HG03108 (cell line): ENCODE measurements around the gene CARNS1.
"Not testable (repeated sequence)": the region's sequence is repeated elsewhere in the genome, so short reads cannot be mapped to it uniquely, and the experiment has no call there.

Source experiments
- ATAC-seq: cut with Tn5 transposase; IDR thresholded peaks from one replicate; pipeline ENCODE4 v1.9.1; 2021; ENCODE audit warnings: moderate library complexity; ENCODE audit not compliant: unreplicated experiment

Gene CARNS1

GRCh38 chr11:67409781-67410368, 5.6 kb upstream of the CARNS1 start:
- ATAC-seq, result no peak

DNA sequence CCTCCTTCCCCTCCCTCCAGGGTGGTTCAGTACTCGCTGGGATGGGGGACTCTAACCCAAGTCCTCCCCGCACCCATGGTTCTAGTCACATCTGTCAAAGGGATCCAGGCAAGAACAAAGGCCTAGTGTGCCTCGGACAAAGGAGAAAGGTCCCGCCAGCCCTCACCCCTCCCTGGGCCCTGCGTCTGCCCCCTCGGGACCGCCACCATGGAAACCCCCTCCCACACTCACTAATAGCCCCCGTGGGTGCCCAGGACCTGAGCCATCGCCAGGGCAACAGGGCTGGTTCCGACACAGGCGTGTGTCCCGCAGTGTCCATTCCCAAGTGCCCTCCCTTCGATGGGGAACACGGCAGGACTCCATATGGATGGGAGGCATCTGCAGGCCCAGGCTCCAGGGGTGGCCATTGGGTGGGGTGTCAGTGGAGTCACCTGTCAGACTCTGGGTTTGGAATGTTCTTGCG, 5.1 kb upstream of the CARNS1 start:
- ATAC-seq, result no peak

DNA sequence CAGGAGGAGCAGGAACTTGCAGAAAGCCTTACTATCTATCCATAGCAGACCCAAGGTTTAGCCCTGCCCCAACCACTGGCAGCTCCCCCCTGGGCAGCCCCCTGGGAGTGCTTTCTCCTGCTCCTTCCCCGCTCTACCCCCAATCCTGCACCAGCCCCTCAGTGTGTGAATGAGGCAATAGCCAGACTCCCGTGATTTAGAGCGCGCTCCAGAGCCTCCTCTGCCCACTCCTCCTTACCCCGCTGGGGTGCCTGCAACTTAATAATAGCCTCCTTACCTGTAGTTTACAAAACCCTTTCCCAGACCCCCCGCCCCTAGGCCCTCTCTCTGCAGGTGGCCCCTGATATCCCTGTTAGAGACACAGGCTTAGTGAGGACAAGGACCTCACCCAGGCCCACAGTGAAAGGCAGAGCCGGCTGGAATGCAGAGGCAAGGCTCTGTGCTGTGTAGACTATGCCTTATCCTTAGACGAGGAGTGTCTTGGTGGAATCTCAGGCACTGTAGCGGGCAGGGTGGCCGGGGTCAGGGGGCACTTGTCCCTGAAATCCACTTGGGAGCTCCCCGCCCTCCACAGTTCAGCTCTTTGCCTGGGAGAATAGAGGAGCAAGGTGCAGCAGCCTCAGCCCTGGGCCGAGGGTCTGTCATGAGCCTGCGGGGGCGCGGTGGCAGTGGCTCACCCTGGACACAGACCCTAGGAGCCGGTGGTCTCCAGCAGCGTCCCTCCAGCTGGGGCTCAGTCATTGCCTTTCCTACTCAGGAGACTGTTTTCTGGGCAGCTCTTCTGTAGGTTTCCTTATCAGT, 4.3 kb upstream of the CARNS1 start:
- no peak for ATAC-seq

- ATAC-seq, result no peak
These were observed 3.7 kb upstream of the CARNS1 start for GRCh38 chr11:67411785-67412152.

DNA sequence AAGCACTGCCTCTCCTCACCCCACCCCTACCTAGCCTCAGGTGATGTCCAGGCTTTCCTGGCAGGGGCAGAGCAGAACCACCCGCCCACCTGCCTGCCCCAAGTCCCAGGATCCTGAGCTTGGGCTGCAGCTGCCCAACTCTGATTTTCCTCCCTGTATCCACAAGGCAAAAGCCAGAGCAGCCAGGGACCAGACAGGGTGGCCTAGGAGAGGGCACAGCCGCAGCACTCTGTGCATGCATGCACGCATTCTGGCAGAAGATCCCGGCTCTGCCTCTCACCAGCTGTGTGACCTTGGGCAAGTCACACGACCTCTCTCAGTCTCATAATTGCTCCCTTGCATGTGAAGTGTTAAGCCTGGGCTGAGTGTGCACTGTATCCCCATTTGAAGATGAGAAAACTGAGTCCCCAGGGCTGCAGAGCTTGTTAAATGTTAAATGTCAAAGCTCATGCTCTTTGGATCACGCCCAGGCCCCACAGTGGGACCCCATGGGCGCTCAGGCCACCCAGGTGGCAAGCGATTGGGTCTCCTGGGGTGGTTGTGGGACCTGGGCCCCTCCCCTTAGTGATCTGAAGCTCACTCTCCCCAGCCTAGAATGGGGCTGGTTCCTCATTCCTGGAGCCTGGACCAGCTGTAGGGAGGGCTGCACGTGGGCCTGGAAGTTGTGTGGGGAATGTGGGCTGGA, 2.8 kb upstream of the CARNS1 start:
- no peak for ATAC-seq

- ATAC-seq, result no peak
These were observed 2.1 kb upstream of the CARNS1 start for GRCh38 chr11:67413266-67413849.

- ATAC-seq, result no peak
These were observed 1.2 kb downstream of the CARNS1 start for GRCh38 chr11:67416416-67417335.

GRCh38 chr11:67417425-67417824, 1.9 kb downstream of the CARNS1 start:
- no peak for ATAC-seq

DNA sequence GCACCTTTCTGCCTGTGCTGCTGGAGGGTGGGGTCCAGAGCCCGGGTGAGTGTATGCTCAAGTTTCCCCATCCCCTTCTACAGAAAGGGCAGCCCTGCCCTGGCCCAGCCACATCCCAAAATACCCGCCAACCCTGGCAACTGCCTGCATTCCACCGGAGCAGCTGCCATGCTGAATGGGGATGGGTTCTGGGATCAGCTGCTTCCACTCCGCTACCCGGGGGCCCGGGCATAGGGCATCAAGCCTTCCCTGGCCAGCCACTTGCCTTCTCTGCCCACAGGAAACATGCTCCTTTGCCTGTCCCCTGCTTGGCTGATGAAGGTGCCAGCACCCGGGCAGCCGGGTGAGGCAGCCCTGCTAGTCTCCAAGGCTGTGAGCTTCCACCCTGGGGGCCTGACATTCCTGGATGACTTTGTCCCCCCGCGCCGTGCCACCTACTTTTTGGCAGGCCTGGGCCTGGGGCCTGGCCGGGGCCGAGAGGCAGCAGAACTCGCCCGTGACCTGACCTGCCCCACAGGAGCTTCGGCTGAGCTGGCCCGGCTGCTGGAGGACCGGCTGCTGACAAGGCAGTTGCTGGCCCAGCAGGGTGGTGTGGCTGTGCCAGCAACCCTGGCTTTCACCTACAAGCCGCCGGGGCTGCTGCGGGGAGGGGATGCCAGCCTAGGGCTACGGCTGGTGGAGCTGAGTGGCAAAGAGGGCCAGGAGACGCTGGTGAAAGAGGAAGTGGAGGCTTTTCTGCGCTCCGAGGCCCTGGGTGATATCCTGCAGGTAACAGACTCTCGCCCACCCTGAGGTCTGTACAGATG, 3.2 kb downstream of the CARNS1 start:
- ATAC-seq, result no peak

DNA sequence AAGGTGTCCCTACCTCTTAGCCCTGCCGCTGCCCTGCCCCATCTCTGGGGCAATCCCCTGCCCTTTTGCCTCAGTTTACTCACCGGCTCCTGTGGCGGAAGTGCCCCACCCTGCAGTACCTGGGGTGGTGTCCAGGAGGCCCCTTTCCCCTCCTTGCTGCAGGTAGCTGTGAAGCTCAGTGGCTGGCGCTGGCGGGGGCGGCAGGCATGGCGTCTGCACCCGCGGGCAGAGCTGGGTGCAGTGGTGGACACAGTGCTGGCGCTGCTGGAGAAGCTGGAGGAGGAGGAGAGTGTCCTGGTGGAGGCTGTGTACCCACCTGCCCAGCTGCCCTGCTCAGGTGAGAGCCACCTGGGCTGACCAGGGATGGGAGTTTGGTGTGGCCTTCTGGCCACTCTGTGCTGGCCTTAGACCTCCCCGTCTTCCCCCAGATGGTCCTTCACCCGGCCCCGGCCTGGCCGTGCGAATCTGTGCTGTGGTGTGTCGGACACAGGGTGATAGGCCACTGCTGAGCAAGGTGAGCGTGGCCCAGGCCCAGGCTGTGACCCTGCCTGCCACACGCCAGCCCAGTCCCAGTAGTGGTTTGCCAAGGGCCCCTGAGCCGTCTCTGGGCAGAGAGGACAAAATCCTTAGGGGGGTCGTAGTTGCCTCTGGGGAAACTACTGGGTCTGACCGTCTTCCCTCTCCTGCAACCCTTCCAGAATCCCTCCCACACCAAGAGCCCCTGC, 4.0 kb downstream of the CARNS1 start:
- ATAC-seq, result no peak

DNA sequence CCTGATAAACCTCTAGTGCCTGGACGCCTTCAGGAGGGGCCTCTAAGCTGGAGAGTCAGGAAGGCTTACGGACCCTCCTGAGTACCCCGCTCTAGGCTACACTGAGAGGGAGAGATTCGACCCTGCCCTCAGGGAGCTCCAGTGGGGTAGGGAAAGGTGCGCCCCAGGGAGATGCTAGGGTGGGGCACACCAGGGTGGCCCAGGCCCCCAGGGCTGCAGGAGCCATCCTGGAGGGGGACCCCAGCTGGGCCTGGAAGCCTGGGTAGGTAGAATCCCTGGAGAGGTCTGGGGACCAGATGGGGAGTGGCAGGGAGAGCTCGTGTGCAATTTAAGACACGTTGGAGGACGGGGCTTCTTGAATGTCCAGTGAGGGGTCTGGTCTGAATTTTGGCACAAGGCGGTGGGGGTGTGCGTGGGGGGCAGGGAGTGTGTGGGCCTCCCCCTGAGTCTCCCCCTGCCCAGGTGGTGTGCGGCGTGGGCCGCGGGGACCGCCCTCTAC, 4.7 kb downstream of the CARNS1 start:
- ATAC-seq, result no peak

- peak; percentile 80 for ATAC-seq
These were observed 5.4 kb downstream of the CARNS1 start for GRCh38 chr11:67420646-67421429.

GRCh38 chr11:67421430-67422031, 6.1 kb downstream of the CARNS1 start:
- ATAC-seq, result no peak

GRCh38 chr11:67422891-67423290, 7.4 kb downstream of the CARNS1 start:
- no peak for ATAC-seq

DNA sequence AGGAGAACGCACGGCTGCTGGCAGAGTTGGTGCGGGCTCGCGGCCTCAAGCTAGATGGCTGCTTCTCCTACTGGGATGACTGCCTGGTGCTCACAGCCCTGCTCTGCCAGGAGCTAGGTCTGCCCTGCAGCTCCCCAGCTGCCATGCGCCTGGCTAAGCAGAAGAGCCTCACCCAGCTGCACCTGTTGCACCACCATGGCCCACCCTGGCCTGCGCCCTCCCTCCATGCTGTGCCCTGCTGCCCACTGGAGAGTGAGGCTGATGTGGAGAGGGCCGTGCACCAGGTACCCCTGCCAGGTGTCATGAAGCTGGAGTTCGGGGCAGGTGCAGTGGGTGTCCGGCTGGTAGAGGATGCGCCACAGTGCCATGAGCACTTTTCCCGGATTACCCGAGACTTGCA, 8.0 kb downstream of the CARNS1 start:
- ATAC-seq, result no peak

- no peak for ATAC-seq
These were observed 8.6 kb downstream of the CARNS1 start for GRCh38 chr11:67423891-67424613.

- ATAC-seq, result not testable (repeated sequence)
These were observed 11.9 kb downstream of the CARNS1 start for GRCh38 chr11:67427364-67427859.
